Measurements from ENCODE around the gene RAMACL.

Gene RAMACL

GRCh38 chr6:166617359-166617758 is 30.9 kb upstream of the RAMACL start:
- DNase-seq = no peak

- DNase-seq = no peak
Observed at GRCh38 chr6:166616261-166617238, 30.1 kb upstream of the RAMACL start.

- DNase-seq = no peak
Observed at GRCh38 chr6:166615059-166615770, 28.7 kb upstream of the RAMACL start.

GRCh38 chr6:166614589-166614988 is 28.1 kb upstream of the RAMACL start:
- DNase-seq = no peak

- no peak for DNase-seq
Observed at GRCh38 chr6:166614171-166614583, 27.7 kb upstream of the RAMACL start.

GRCh38 chr6:166613027-166613426 is 26.5 kb upstream of the RAMACL start:
- no peak for DNase-seq

- no peak for DNase-seq
Observed at GRCh38 chr6:166612471-166612881, 26.0 kb upstream of the RAMACL start.

GRCh38 chr6:166611631-166612030 is 25.2 kb upstream of the RAMACL start:
- DNase-seq = no peak

- no peak for DNase-seq
Observed at GRCh38 chr6:166610069-166610468, 23.6 kb upstream of the RAMACL start.

GRCh38 chr6:166608774-166609173 is 22.3 kb upstream of the RAMACL start:
- DNase-seq = no peak

GRCh38 chr6:166605752-166606151 is 19.3 kb upstream of the RAMACL start:
- DNase-seq = no peak

GRCh38 chr6:166604911-166605310 is 18.4 kb upstream of the RAMACL start:
- no peak for DNase-seq

- DNase-seq = no peak
Observed at GRCh38 chr6:166604328-166604727, 17.9 kb upstream of the RAMACL start.

- DNase-seq = no peak
Observed at GRCh38 chr6:166603043-166603690, 16.7 kb upstream of the RAMACL start.

GRCh38 chr6:166601956-166602355 is 15.5 kb upstream of the RAMACL start:
- no peak for DNase-seq

- DNase-seq = no peak
Observed at GRCh38 chr6:166600931-166601330, 14.5 kb upstream of the RAMACL start.

- no peak for DNase-seq
Observed at GRCh38 chr6:166599205-166599604, 12.7 kb upstream of the RAMACL start.

- DNase-seq = no peak
Observed at GRCh38 chr6:166598441-166599138, 12.1 kb upstream of the RAMACL start.

- DNase-seq = no peak
Observed at GRCh38 chr6:166597711-166598440, 11.4 kb upstream of the RAMACL start.

- no peak for DNase-seq
Observed at GRCh38 chr6:166596776-166597507, 10.5 kb upstream of the RAMACL start.

GRCh38 chr6:166595949-166596348 is 9.5 kb upstream of the RAMACL start:
- no peak for DNase-seq
